SK-N-SH (cell line): ENCODE measurements around the gene BBOX1. TPM values are rescaled to one million over a fixed set of nuclear protein-coding genes. Genes with fewer than 3 reads are reported as not detected.

ENCODE experiments used
- CTCF ChIA-PET: fragments of 300-600, 350-600 bp; formaldehyde crosslinking; extraction: SDS; loops from one replicate; lab custom pipeline; 2021; lab: Yijun Ruan, JAX
- POLR2A ChIA-PET: fragments of 350-600 bp; sonication (Branson Sonifier 250); formaldehyde crosslinking; extraction: SDS; loops from one replicate; lab custom pipeline; 2020; ENCODE audit warnings: antibody characterized with exemption, inconsistent platforms; lab: Yijun Ruan, JAX
- DNase-seq: peaks from one replicate; pipeline ENCODE4 v3.0.0; 2012
- H2AFZ ChIP-seq: fragments of 200-600 bp; sonication (generic); 2 replicates; pipeline ENCODE4 v1.8.1; 2016; ENCODE audit warnings: antibody characterized with exemption, mild to moderate bottlenecking, low read depth
- H3F3A ChIP-seq: fragments of 200-600 bp; sonication (generic); replicated peaks from 2 replicates; pipeline ENCODE3; 2016; ENCODE audit warnings: antibody characterized with exemption, mild to moderate bottlenecking; ENCODE audit not compliant: insufficient read depth
- H3K27ac ChIP-seq, 2 experiments: fragments of 200-500 bp in 1 of 2; fragments of 200-600 bp in 1 of 2; sonication (Bioruptor generic) in 1 of 2; sonication (generic), shearing (Covaris generic) in 1 of 2; 2 replicates each; pipeline versions ENCODE4 v1.5.1 to v1.6.1; 2014 to 2016; ENCODE audit warnings: low read depth in 2 of 2, inconsistent platforms in 1 of 2, low read length in 1 of 2, mild to moderate bottlenecking in 1 of 2, mixed read lengths in 1 of 2
- H3K27me3 ChIP-seq: fragments of 200-600 bp; sonication (generic), shearing (Covaris generic); 2 replicates; pipeline ENCODE4 v1.6.1; 2016; ENCODE audit warnings: mixed run types; ENCODE audit not compliant: insufficient read depth
- H3K36me3 ChIP-seq, 2 experiments: fragments of 200-500 bp in 1 of 2; fragments of 200-600 bp in 1 of 2; sonication (Bioruptor generic) in 1 of 2; sonication (generic) in 1 of 2; replicated peaks in 1 of 2; 2 replicates each; pipeline versions ENCODE3 to v1.5.1; 2014 to 2016; ENCODE audit warnings: low read length in 1 of 2, mild to moderate bottlenecking in 1 of 2; ENCODE audit not compliant: insufficient read depth in 2 of 2, control insufficient read depth in 1 of 2
- H3K4me1 ChIP-seq, 2 experiments: fragments of 200-500 bp in 1 of 2; fragments of 200-600 bp in 1 of 2; sonication (Bioruptor generic) in 1 of 2; sonication (generic), shearing (Covaris generic) in 1 of 2; 2 replicates each; pipeline versions ENCODE4 v1.5.1 to v1.6.1; 2014 to 2016; ENCODE audit warnings: low read depth in 1 of 2, low read length in 1 of 2, mixed run types in 1 of 2; ENCODE audit not compliant: insufficient read depth in 2 of 2, control insufficient read depth in 1 of 2
- H3K4me2 ChIP-seq: fragments of 200-600 bp; sonication (generic), shearing (Covaris generic); 2 replicates; pipeline ENCODE4 v1.6.1; 2017; ENCODE audit warnings: mixed run types
- H3K4me3 ChIP-seq, 2 experiments: fragments of 200-500 bp in 1 of 2; fragments of 200-600 bp in 1 of 2; sonication (Bioruptor generic) in 1 of 2; sonication (generic), shearing (Covaris generic) in 1 of 2; 2 replicates each; pipeline versions ENCODE4 v1.5.1 to v1.8.1; 2014 to 2016; ENCODE audit warnings: low read depth in 2 of 2, inconsistent platforms in 1 of 2, low read length in 1 of 2, mild to moderate bottlenecking in 1 of 2, mixed read lengths in 1 of 2, moderate library complexity in 1 of 2
- H3K79me2 ChIP-seq: fragments of 200-600 bp; sonication (generic); 2 replicates; pipeline ENCODE4 v1.8.1; 2017; ENCODE audit warnings: mild to moderate bottlenecking; ENCODE audit not compliant: insufficient read depth
- H3K9ac ChIP-seq: fragments of 200-600 bp; sonication (generic); 2 replicates; pipeline ENCODE4 v1.6.1; 2017; ENCODE audit warnings: mixed run types
- H3K9me2 ChIP-seq: fragments of 200-600 bp; sonication (generic); 2 replicates; pipeline ENCODE4 v1.6.1; 2017; ENCODE audit warnings: mixed run types
- H3K9me3 ChIP-seq: fragments of 200-600 bp; sonication (generic); 2 replicates; pipeline ENCODE4 v1.6.1; 2017; ENCODE audit warnings: mixed run types, mild to moderate bottlenecking, moderate library complexity
- H4K20me1 ChIP-seq: fragments of 200-600 bp; sonication (generic); 2 replicates; pipeline ENCODE4 v1.6.1; 2017; ENCODE audit warnings: mild to moderate bottlenecking, mixed run types; ENCODE audit not compliant: insufficient read depth
- EZH2phosphoT487 ChIP-seq: fragments of 200-600 bp; sonication (generic); IDR thresholded peaks from 2 replicates; pipeline ENCODE4 v1.6.1; 2017; ENCODE audit warnings: low read depth, mixed run types, mild to moderate bottlenecking, antibody characterized with exemption, moderate library complexity, borderline replicate concordance
- FOSL2 ChIP-seq: IDR thresholded peaks from 2 replicates; pipeline ENCODE4 v1.4.0; 2012; ENCODE audit warnings: low read depth, mild to moderate bottlenecking, moderate library complexity, borderline replicate concordance
- NFIC ChIP-seq: IDR thresholded peaks from 2 replicates; pipeline ENCODE4 v1.4.0; 2012; ENCODE audit warnings: borderline replicate concordance
- NRF1 ChIP-seq: IDR thresholded peaks from 2 replicates; pipeline ENCODE4 v1.6.1; 2012; ENCODE audit warnings: low read depth, mild to moderate bottlenecking, low read length
- PBX3 ChIP-seq: IDR thresholded peaks from 2 replicates; pipeline ENCODE4; 2012
- POLR2AphosphoS5 ChIP-seq: IDR thresholded peaks from 2 replicates; pipeline ENCODE4 v1.6.1; 2012; ENCODE audit warnings: low read depth, low read length
- RAD21 ChIP-seq: IDR thresholded peaks from 2 replicates; pipeline ENCODE4 v1.6.1; 2012; ENCODE audit warnings: mild to moderate bottlenecking, low read length
- RCOR1 ChIP-seq: fragments of 150-350 bp; IDR thresholded peaks from 2 replicates; pipeline ENCODE4 v1.6.1; 2017; ENCODE audit warnings: antibody characterized with exemption, low read length
- REST ChIP-seq: IDR thresholded peaks from 2 replicates; pipeline ENCODE4 v1.6.1; 2012; ENCODE audit warnings: mild to moderate bottlenecking, low read depth, low read length, moderate library complexity
- RXRA ChIP-seq: IDR thresholded peaks from 2 replicates; pipeline ENCODE4 v1.4.0; 2012; ENCODE audit warnings: low read depth, mild to moderate bottlenecking, borderline replicate concordance
- TAF1 ChIP-seq: IDR thresholded peaks from 2 replicates; pipeline ENCODE4 v1.6.1; 2012; ENCODE audit warnings: low read depth, mild to moderate bottlenecking, low read length, moderate library complexity, borderline replicate concordance
- TEAD4 ChIP-seq: IDR thresholded peaks from 2 replicates; pipeline ENCODE4 v1.4.0; 2012; ENCODE audit warnings: mild to moderate bottlenecking, borderline replicate concordance; ENCODE audit not compliant: insufficient read depth
- YY1 ChIP-seq: IDR thresholded peaks from 2 replicates; pipeline ENCODE4 v1.4.0; 2012; ENCODE audit warnings: low read depth, mild to moderate bottlenecking
- WGBS: methylation state at CpG from one replicate; pipeline ENCODE4 v1.1.6; 2017; ENCODE audit warnings: low lambda C conversion rate; 5-methylcytosine and 5-hydroxymethylcytosine counted together
- polyA plus RNA-seq, 3 experiments: library from polyadenylated mRNA; depleted of rRNA; stranded (reverse); fragments of >200 nt; gene quantifications; 2 replicates each; pipeline ENCODE4 v1.2.3, GENCODE V29; 2012
- TF ChIP-seq, protein P1 (sequence below): fragments of 150-350 bp; IDR thresholded peaks from 2 replicates; pipeline ENCODE4 v1.6.1; 2017; ENCODE audit warnings: antibody characterized with exemption, low read length, low read depth, borderline replicate concordance

The BBOX1 gene
- polyA plus RNA-seq, 1 of the 3 experiments (the other 2 are of a cell fraction): 0.02 TPM

DNA sequence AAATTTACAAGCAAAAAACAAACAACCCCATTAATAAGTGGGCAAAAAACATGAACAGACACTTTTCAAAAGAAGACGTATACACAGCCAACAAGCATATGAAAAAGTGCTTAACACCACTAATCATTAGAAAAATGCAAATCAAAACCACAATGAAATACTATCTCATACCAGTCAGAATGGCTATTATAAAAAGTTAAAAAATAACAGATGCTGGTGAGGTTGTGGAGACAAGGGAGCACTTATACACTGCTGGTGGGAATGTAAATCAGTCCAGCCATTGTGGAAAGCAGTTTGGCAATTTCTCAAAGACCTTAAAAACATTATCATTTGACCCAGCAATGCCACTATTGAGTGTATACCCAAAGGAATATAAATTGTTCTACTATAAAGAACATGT lies 72.3 kb downstream of the BBOX1 start:
- H3K4me1 ChIP-seq: no peaks in the 10 kb centered on the region; a peak in 1 of 4 replicates

DNA sequence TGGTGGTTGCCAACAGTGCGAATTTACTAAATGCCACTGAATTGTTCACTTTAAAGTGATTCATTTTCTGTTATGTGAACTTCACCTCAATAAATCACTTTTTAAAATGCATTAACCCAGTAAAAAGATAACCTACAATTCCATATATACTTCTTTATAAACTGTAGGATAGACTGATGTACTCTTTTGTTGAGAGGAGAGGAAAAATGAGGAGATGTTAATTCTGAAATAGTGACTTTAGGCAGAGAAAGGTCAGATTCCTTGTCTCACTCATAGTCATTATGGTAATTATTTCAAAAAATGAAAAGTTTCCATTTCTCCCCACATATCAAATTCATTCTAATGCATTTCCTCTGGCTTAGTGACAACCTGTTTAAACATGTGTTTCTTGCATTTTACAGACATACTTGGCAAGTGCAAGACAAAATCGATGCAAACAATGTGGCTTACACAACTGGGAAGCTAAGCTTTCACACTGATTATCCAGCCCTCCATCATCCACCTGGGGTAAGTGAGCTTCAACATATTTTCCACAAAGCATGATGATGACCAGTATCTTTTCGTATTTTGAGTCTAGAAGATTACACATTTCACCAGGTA lies 74.5 kb downstream of the BBOX1 start:
- no peak overlapping the region for H3K4me3 ChIP-seq
- POLR2A ChIA-PET: no interaction called here

More for the DNA sequence above, 72.3 kb downstream of the BBOX1 start:
- POLR2A ChIA-PET: no interaction called here
- Histone ChIP-seq H3K27me3 (no peaks in the 10 kb centered on the region), H3K4me2 (no peak overlapping the region), H3K36me3 (no peaks in the 10 kb centered on the region), H3K79me2 (no peaks in the 10 kb centered on the region), H3K27ac (no peak overlapping the region), H3K9ac (no peak overlapping the region), H2AFZ (no peak overlapping the region), H3F3A (no peaks in the 10 kb centered on the region), H4K20me1 (no peaks in the 10 kb centered on the region), H3K9me2 (no peaks in the 10 kb centered on the region), H3K9me3 (no peaks in the 10 kb centered on the region), H3K4me3 (no peak overlapping the region)
- no peak for DNase-seq
- no peak for TF ChIP-seq TEAD4
- no peak for TF ChIP-seq PBX3
- TF ChIP-seq NFIC: no peak
- no peak for TF ChIP-seq YY1
- no peak for TF ChIP-seq RAD21
- TF ChIP-seq, protein P1, sequence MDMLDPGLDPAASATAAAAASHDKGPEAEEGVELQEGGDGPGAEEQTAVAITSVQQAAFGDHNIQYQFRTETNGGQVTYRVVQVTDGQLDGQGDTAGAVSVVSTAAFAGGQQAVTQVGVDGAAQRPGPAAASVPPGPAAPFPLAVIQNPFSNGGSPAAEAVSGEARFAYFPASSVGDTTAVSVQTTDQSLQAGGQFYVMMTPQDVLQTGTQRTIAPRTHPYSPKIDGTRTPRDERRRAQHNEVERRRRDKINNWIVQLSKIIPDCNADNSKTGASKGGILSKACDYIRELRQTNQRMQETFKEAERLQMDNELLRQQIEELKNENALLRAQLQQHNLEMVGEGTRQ: no peak
- WGBS: 68% methylated on average over 1 of the region's 1 CpG
- CTCF ChIA-PET: no interaction called here

More for the DNA sequence above, 74.5 kb downstream of the BBOX1 start:
- TF ChIP-seq RAD21 (no peak), POLR2AphosphoS5 (no peak), NRF1 (no peak), FOSL2 (no peak), EZH2phosphoT487 (no peak), RCOR1 (no peak), TAF1 (no peak), RXRA (no peak), REST (no peak), YY1 (no peak)
- Histone ChIP-seq H3K27me3 (no peaks in the 10 kb centered on the region), H2AFZ (no peak overlapping the region), H3K9me2 (no peaks in the 10 kb centered on the region), H3K27ac (no peak overlapping the region), H3K4me1 (no peaks in the 10 kb centered on the region; a peak in 1 of 4 replicates), H3F3A (no peaks in the 10 kb centered on the region), H4K20me1 (no peaks in the 10 kb centered on the region), H3K9ac (no peak overlapping the region), H3K4me2 (no peak overlapping the region), H3K79me2 (no peaks in the 10 kb centered on the region; the same call in 1 of the 2 replicates), H3K36me3 (no peaks in the 10 kb centered on the region), H3K9me3 (no peaks in the 10 kb centered on the region)
- WGBS: 62% methylated on average over 3 of the region's 3 CpGs
- CTCF ChIA-PET: no interaction called here
- DNase-seq: no peak
